ENCODE data around the gene PHLDB3.

DNA sequence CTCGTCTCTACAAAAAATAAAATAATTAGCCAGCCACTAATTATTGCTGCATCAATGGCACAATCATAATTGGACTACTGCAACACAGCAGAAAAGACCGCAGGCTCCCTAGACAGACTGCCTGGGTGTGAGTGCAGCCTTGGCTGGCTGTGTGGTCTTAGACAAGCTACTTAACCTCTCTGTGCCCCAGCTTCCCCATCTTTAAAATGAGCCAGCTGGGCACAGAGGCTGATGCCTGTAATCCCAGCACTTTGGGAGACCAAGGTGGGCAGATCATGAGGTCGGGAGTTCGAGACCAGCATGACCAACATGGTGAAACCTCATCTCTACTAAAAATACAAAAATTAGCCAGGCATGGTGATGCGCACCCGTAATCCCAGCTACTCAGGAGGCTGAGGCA is 70.9 kb downstream of the PHLDB3 start:
- no peak for TF ChIP-seq FOXA1 (IDR thresholded peaks at IDR 0.05)
- TF ChIP-seq SP1 (IDR thresholded peaks at IDR 0.05) = no peak
- TF ChIP-seq, protein P1, sequence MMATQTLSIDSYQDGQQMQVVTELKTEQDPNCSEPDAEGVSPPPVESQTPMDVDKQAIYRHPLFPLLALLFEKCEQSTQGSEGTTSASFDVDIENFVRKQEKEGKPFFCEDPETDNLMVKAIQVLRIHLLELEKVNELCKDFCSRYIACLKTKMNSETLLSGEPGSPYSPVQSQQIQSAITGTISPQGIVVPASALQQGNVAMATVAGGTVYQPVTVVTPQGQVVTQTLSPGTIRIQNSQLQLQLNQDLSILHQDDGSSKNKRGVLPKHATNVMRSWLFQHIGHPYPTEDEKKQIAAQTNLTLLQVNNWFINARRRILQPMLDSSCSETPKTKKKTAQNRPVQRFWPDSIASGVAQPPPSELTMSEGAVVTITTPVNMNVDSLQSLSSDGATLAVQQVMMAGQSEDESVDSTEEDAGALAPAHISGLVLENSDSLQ (IDR thresholded peaks at IDR 0.05) = no peak
